ENCODE data around the gene WASF2.

WASF2 gene

DNA sequence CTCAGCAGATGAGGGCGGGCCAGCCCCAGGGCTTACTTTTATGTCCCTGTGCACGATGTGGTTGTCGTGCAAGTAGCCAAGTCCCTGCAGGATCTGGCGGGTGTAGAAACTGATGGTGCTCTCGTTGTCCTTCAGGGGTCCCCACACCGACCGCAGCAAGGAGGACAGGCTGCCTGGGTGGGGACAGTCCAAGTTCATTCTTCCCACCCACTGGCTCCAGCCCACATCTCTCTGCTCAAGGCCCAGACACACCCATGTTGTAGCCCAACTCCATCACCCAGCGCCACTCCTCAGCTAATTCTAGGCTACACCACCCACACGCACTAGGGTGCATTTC lies 130.2 kb downstream of the WASF2 start:
- no peak for DNase-seq (ENCODE audit: low read depth in 2 of 2)
- TF ChIP-seq, protein P1, sequence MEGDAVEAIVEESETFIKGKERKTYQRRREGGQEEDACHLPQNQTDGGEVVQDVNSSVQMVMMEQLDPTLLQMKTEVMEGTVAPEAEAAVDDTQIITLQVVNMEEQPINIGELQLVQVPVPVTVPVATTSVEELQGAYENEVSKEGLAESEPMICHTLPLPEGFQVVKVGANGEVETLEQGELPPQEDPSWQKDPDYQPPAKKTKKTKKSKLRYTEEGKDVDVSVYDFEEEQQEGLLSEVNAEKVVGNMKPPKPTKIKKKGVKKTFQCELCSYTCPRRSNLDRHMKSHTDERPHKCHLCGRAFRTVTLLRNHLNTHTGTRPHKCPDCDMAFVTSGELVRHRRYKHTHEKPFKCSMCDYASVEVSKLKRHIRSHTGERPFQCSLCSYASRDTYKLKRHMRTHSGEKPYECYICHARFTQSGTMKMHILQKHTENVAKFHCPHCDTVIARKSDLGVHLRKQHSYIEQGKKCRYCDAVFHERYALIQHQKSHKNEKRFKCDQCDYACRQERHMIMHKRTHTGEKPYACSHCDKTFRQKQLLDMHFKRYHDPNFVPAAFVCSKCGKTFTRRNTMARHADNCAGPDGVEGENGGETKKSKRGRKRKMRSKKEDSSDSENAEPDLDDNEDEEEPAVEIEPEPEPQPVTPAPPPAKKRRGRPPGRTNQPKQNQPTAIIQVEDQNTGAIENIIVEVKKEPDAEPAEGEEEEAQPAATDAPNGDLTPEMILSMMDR (IDR thresholded peaks at IDR 0.05; ENCODE audit: low read depth, low read length), result no peak
- no peak overlapping the region for H3K4me3 ChIP-seq (replicated peaks in 1 of 2; ENCODE audit: low read depth in 2 of 2, low read length in 2 of 2)

GRCh38 chr1:27358928-27359313 lies 131.0 kb downstream of the WASF2 start:
- TF ChIP-seq, protein P1 (IDR thresholded peaks at IDR 0.05; ENCODE audit: low read depth, low read length), result no peak
- no peak overlapping the region for H3K4me3 ChIP-seq (replicated peaks in 1 of 2; ENCODE audit: low read depth in 2 of 2, low read length in 2 of 2)
- DNase-seq (ENCODE audit: low read depth in 2 of 2), result no peak

- no peak overlapping the region for H3K4me3 ChIP-seq (replicated peaks in 1 of 2; ENCODE audit: low read depth in 2 of 2, low read length in 2 of 2)
- DNase-seq (ENCODE audit: low read depth in 2 of 2), result no peak
- TF ChIP-seq, protein P1 (IDR thresholded peaks at IDR 0.05; ENCODE audit: low read depth, low read length), result no peak
These were observed 131.7 kb downstream of the WASF2 start for GRCh38 chr1:27358038-27358927.

DNA sequence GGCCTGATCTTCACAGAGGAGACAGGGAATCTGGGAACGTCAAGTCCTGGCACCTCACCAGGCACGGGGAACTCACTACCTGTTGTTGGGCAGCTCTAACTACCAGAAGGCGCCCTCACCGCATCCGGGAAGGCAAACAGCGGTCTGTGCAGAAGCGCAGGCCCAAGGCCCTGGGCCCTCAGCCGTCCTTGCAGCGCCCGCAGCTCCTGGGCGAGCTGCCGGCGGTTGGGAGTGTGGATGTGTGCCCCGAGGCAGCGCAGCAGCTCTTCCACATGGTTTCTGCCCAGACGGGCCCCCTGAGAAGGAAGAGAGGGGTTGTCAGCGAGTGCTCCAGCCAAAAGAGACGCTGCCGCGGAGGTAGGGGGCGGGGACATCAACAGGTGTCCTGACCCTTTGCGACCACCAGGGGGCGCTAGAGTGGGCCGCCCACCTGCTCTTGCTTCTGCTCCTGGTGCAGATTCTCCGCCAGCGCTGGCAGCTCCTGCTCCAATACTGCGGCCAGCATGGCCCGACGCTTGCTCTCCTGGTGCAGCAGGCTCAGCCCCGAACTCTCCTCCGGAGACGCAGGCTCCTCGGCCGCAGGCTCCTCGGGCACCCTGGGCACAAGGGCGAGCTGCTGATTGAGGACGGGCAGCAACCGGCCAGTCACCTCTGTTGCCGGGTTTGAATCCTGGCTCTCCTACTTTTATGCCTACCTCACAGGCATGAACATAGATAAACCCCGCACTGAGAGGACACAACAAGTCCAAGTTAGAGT lies 132.5 kb downstream of the WASF2 start:
- H3K4me3 ChIP-seq (replicated peaks in 1 of 2; ENCODE audit: low read depth in 2 of 2, low read length in 2 of 2), result no peak overlapping the region
- peak; percentile 53 to 67 for DNase-seq (ENCODE audit: low read depth in 2 of 2)
- TF ChIP-seq, protein P1 (IDR thresholded peaks at IDR 0.05; ENCODE audit: low read depth, low read length), result peak; percentile 90

GRCh38 chr1:27356619-27357280 lies 133.2 kb downstream of the WASF2 start:
- TF ChIP-seq, protein P1 (IDR thresholded peaks at IDR 0.05; ENCODE audit: low read depth, low read length), result no peak
- H3K4me3 ChIP-seq (replicated peaks in 1 of 2; ENCODE audit: low read depth in 2 of 2, low read length in 2 of 2), result no peak overlapping the region
- DNase-seq (ENCODE audit: low read depth in 2 of 2), result no peak

- H3K4me3 ChIP-seq (replicated peaks in 1 of 2; ENCODE audit: low read depth in 2 of 2, low read length in 2 of 2), result no peak overlapping the region
- TF ChIP-seq, protein P1 (IDR thresholded peaks at IDR 0.05; ENCODE audit: low read depth, low read length), result no peak
These were observed 133.7 kb downstream of the WASF2 start for GRCh38 chr1:27356277-27356618.

More at GRCh38 chr1:27356277-27356618, 133.7 kb downstream of the WASF2 start:
- no peak for DNase-seq (ENCODE audit: low read depth in 2 of 2)
